Motor neuron (in vitro differentiated cells): ENCODE data around the gene CLIC4. TPM values are rescaled to one million over a fixed set of nuclear protein-coding genes. Genes with fewer than 3 reads are reported as not detected.
"Not testable (repeated sequence)": the region's sequence is repeated elsewhere in the genome, so short reads cannot be mapped to it uniquely, and the experiment has no call there.

Experiments used
- ATAC-seq, 8 experiments: fragments of 200-7000 bp; cut with Tn5 transposase; replicated peaks in 6 of 8; 2 replicates each; pipeline ENCODE4 v1.8.0; 2021; ENCODE audit warnings: mild to moderate bottlenecking in 8 of 8, moderate library complexity in 8 of 8
- H3K27ac ChIP-seq, 2 donors: fragments of 250-450 bp; sonication (Bioruptor Pico); 2 replicates each; pipeline ENCODE4 v1.9.0; 2021; ENCODE audit warnings: antibody characterized with exemption in 2 of 2, mild to moderate bottlenecking in 2 of 2, moderate library complexity in 1 of 2
- H3K4me1 ChIP-seq, 2 donors: fragments of 250-450 bp; sonication (Bioruptor Pico); replicated peaks in 1 of 2; 2 replicates each; pipeline ENCODE4 v1.6.1; 2021; ENCODE audit warnings: antibody characterized with exemption in 2 of 2, mild to moderate bottlenecking in 2 of 2, moderate library complexity in 1 of 2
- H3K4me3 ChIP-seq, 5 donors: fragments of 250-450 bp; sonication (Bioruptor Pico); 2 replicates each; pipeline ENCODE4 v1.9.0; 2021; ENCODE audit warnings: antibody characterized with exemption in 5 of 5, mild to moderate bottlenecking in 5 of 5, moderate library complexity in 4 of 5
- WGBS, 10 experiments: fragments of 450-650 bp; shearing (Covaris generic); methylation state at CpG; one replicate each; pipeline ENCODE4 v1.0.0; 2022; 5-methylcytosine and 5-hydroxymethylcytosine counted together
- in situ Hi-C, 9 experiments: fragments of 400-800 bp; cut with MboI; loops; one replicate each; pipeline ENCODE4 v1.15.0; 2021; ENCODE audit warnings: low sequenced_read_pairs in 9 of 9, low pct_unique_long_range_greater_than_20kb in 2 of 9; ENCODE audit not compliant: unreplicated experiment in 9 of 9
- total RNA-seq, 8 experiments: library from RNA; unstranded; fragments of 300-600 nt; gene quantifications; 2 replicates each; pipeline versions ENCODE4 v1.2.3 to v1.2.4, GENCODE V29; 2022

CLIC4 gene
- total RNA-seq, 8 experiments from 2014 or later, result 77.0 to 188 (median 106) TPM

DNA sequence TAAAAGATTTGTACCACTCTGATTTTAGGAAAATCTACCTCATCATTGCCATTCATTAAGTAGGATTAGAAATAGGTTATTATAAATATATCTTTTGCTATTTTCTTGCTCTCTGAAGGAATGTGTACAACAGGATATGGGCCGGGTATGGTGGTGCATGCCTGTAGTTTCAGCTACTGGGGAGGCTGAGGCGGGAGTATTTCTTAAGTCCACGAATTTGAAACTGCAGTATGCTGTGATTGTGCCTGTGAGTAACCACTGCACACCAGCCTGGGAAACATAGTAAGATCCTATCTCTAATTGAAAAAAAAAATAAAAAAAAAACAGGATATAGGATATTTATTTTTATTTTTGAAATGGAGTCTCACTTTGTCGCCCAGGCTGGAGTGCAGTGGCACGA, 50.0 kb downstream of the CLIC4 start:
- 79 to 100% (median 89%) methylated on average over 1 to 5 of the region's 5 CpGs; no CpG with 5 or more reads in 2 of the 10 experiments for WGBS, 10 experiments
- no peak overlapping the region for H3K4me3 ChIP-seq
- H3K27ac ChIP-seq, result no peak overlapping the region
- ATAC-seq, result no peak
- in situ Hi-C loops, result no loop called here
- H3K4me1 ChIP-seq, result peaks cover 0 to 4% of the 10 kb centered on the region in 2 donors

GRCh38 chr1:24796524-24796923, 51.3 kb downstream of the CLIC4 start:
- H3K4me3 ChIP-seq, result no peak overlapping the region
- ATAC-seq, result no peak
- H3K4me1 ChIP-seq, result peaks cover 0 to 4% of the 10 kb centered on the region in 2 donors
- WGBS, 10 experiments, result 83 to 100% (median 93%) methylated on average over 1 to 2 of the region's 2 CpGs
- in situ Hi-C loops, result no loop called here
- no peak overlapping the region for H3K27ac ChIP-seq

DNA sequence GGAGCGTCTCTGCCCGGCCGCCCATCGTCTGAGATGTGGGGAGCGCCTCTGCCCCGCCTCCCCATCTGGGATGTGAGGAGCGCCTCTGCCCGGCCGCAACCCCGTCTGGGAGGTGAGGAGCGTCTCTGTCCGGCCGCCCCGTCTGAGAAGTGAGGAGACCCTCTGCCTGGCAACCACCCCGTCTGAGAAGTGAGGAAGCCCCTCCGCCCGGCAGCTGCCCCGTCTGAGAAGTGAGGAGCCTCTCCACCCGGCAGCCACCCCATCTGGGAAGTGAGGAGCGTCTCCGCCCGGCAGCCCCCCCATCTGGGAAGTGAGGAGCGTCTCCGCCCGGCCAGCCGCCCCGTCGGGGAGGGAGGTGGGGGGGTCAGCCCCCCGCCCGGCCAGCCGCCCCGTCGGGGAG, 54.0 kb downstream of the CLIC4 start:
- H3K4me1 ChIP-seq, H3K4me3 ChIP-seq, in situ Hi-C loops, H3K27ac ChIP-seq, ATAC-seq: not testable (repeated sequence)
- no CpG with 5 or more reads among the region's 33 CpGs for WGBS, 10 experiments

DNA sequence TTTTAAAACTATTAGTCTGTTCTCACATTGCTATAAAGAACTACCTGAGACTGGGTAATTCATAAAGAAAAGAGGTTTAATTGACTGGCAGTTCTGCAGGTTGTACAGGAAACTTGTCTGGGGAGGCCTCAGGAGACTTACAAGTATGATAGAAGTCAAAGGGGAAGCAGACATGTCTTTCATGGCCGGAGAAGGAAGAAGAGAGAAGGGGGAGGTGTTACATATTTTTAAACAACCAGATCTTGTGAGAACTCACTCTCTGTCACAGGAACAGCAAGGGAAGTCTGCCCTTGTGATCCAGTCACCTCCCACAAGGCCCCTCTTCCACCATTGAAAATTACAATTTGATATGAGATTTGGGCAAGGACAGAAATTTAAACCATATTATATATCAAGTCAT, 55.9 kb downstream of the CLIC4 start:
- Histone ChIP-seq H3K4me1 (no peaks in the 10 kb centered on the region), H3K27ac (no peak overlapping the region), H3K4me3 (no peak overlapping the region)
- in situ Hi-C loops, result loop anchor here in 1 of 9 experiments (25.0 kb wide), 1 partner anchor 114 kb away; no protein-coding TSS in a partner anchor
- 67 to 100% (median 89%) methylated on average over 1 of the region's 1 CpG; no CpG with 5 or more reads in 3 of the 10 experiments for WGBS, 10 experiments
- no peak for ATAC-seq

- WGBS, 10 experiments, result 14 to 91% (median 71%) methylated on average over 1 to 2 of the region's 2 CpGs; no CpG with 5 or more reads in 2 of the 10 experiments
Observed at GRCh38 chr1:24803220-24803619, 58.0 kb downstream of the CLIC4 start.

GRCh38 chr1:24803987-24804530, 58.8 kb downstream of the CLIC4 start:
- H3K27ac ChIP-seq, result no peak overlapping the region
- in situ Hi-C loops, result loop anchor here in 1 of 9 experiments (25.0 kb wide), 1 partner anchor 117 kb away; no protein-coding TSS in a partner anchor
- H3K4me3 ChIP-seq, result no peak overlapping the region
- no peaks in the 10 kb centered on the region for H3K4me1 ChIP-seq
- ATAC-seq, result no peak

More at GRCh38 chr1:24803220-24803619, 58.0 kb downstream of the CLIC4 start:
- H3K4me1 ChIP-seq, result no peaks in the 10 kb centered on the region
- ATAC-seq, result peak in 1 of 8 experiments; percentile 21
- H3K27ac ChIP-seq, result no peak overlapping the region
- H3K4me3 ChIP-seq, result no peak overlapping the region
- in situ Hi-C loops, result loop anchor here in 1 of 9 experiments (25.0 kb wide), 1 partner anchor 116 kb away; no protein-coding TSS in a partner anchor

GRCh38 chr1:24805534-24806301, 60.5 kb downstream of the CLIC4 start:
- WGBS, 10 experiments, result 22 to 100% (median 89%) methylated on average over 2 to 5 of the region's 5 CpGs
- in situ Hi-C loops, result loop anchor here in 1 of 9 experiments (25.0 kb wide), 1 partner anchor 118 kb away; no protein-coding TSS in a partner anchor
- peak in 1 of 8 experiments; percentile 63 for ATAC-seq
- no peaks in the 10 kb centered on the region for H3K4me1 ChIP-seq
- no peak overlapping the region for H3K27ac ChIP-seq
- no peak overlapping the region for H3K4me3 ChIP-seq

- ATAC-seq, result no peak
- Histone ChIP-seq H3K4me3 (no peak overlapping the region), H3K27ac (no peak overlapping the region), H3K4me1 (no peaks in the 10 kb centered on the region)
- 73 to 100% (median 86%) methylated on average over 1 to 2 of the region's 2 CpGs for WGBS, 10 experiments
- in situ Hi-C loops, result loop anchor here in 1 of 9 experiments (25.0 kb wide), 1 partner anchor 119 kb away; no protein-coding TSS in a partner anchor
Observed at GRCh38 chr1:24806588-24806987, 61.3 kb downstream of the CLIC4 start.

GRCh38 chr1:24811494-24811893, 66.2 kb downstream of the CLIC4 start:
- H3K4me3 ChIP-seq, result not testable (repeated sequence)
- in situ Hi-C loops, result loop anchor here in 1 of 9 experiments (25.0 kb wide), 1 partner anchor 124 kb away; no protein-coding TSS in a partner anchor
- 95 to 100% (median 100%) methylated on average over 1 to 3 of the region's 3 CpGs; no CpG with 5 or more reads in 3 of the 10 experiments for WGBS, 10 experiments

GRCh38 chr1:24820221-24820620, 75.0 kb downstream of the CLIC4 start:
- in situ Hi-C loops, result loop anchor here in 2 of 9 experiments (10.0 to 25.0 kb wide), 2 partner anchors 133 to 135 kb away; no protein-coding TSS in a partner anchor
- H3K4me1 ChIP-seq, H3K27ac ChIP-seq, ATAC-seq, H3K4me3 ChIP-seq: not testable (repeated sequence)
- no CpG with 5 or more reads among the region's 1 CpG for WGBS, 10 experiments

More at GRCh38 chr1:24811494-24811893, 66.2 kb downstream of the CLIC4 start:
- not testable (repeated sequence) for H3K27ac ChIP-seq, H3K4me1 ChIP-seq, ATAC-seq

- Histone ChIP-seq H3K4me3 (no peak overlapping the region), H3K27ac (no peak overlapping the region), H3K4me1 (peaks cover 0 to under 1% of the 10 kb centered on the region in 2 donors)
- in situ Hi-C loops, result loop anchor here in 2 of 9 experiments (10.0 to 25.0 kb wide), 2 partner anchors 136 to 138 kb away; no protein-coding TSS in a partner anchor
- ATAC-seq, result no peak
Observed at GRCh38 chr1:24822887-24823286, 77.6 kb downstream of the CLIC4 start.

DNA sequence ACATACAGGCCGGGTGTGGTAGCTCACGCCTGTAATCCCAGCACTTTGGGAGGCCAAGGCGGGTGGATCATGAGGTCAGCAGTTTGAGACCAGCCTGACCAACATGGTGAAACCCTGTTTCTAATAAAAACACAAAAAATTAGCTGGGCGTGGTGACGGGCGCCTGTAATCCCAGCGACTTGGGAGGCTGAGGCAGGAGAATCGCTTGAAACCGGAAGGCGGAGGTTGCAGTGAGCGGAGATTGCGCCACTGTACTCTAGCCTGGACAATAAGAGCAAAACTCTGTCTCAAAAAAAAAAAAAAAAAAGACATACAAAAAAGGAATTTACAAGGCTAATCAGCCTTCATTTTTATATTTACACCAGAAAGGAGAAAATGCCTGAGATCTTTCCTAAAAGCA, 78.2 kb downstream of the CLIC4 start:
- WGBS, 10 experiments, result 80 to 100% (median 91%) methylated on average over 1 to 12 of the region's 12 CpGs
- in situ Hi-C loops, result loop anchor here in 2 of 9 experiments (10.0 to 25.0 kb wide), 2 partner anchors 136 to 139 kb away; no protein-coding TSS in a partner anchor
- not testable (repeated sequence) for H3K27ac ChIP-seq, ATAC-seq, H3K4me3 ChIP-seq, H3K4me1 ChIP-seq

DNA sequence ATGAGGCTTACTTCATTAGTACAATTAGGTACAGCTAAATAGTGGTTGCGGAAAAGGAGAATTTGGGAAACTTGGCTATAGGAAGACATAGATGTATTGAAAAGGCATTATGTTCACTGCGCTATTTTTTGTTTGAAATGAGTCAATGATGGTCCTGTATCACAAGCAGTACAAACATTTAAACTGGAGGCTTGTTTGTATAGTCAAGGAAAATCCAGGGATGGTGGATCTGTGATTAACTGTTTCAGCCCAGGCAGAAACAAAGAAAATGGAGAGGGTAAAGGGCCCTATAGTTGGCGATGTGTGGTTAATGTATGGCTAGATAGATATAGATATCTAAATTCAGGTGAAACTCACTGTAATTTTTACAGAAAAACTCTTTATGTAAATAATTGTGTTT, 79.9 kb downstream of the CLIC4 start:
- Histone ChIP-seq H3K27ac (no peak overlapping the region), H3K4me1 (peaks cover 7 to 20% of the 10 kb centered on the region in 2 donors), H3K4me3 (no peak overlapping the region)
- peak in 1 of 8 experiments; percentile 55 for ATAC-seq
- WGBS, 10 experiments, result 66 to 100% (median 93%) methylated on average over 1 to 3 of the region's 3 CpGs
- in situ Hi-C loops, result loop anchor here in 4 of 9 experiments (10.0 to 25.0 kb wide), 3 partner anchors 138 to 387 kb away; no protein-coding TSS in a partner anchor
